ENCODE data around the gene CRHR1. TPM values are rescaled to one million over a fixed set of nuclear protein-coding genes. Genes with fewer than 3 reads are reported as not detected.

CRHR1 gene
- total and polyA plus RNA-seq, 10 of the 15 experiments (the other 5 are each of a cell fraction or from before 2014, with no cell fraction given): 0.08 TPM; not detected in 9

DNA sequence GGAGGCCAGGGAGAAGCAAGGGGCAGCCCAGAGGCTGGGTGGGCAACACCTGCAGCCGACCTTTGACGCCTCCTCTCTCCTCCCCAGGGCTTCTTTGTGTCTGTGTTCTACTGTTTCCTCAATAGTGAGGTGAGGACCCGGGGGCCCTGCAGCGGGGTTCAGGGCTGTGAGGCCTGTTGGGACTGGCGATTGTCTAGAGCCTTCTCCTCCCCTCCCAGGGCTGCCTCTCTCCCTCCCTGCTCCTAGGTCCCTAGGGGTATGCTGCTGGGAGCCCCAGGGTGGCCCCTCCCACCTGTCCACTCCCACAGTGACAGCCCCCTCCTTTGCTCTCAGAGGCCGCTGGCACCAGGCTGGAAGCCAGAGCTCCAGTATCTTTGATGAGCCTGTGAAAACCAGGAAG, 49.8 kb downstream of the CRHR1 start:
- no peak overlapping the region for H3K4me2 ChIP-seq (ENCODE audit: control insufficient read depth, insufficient read depth)
- FAIRE-seq: no peak
- CTCF ChIA-PET: interaction anchor here (2.0 kb wide), 1 partner anchor 193 kb away, joined by 8 read pairs; no protein-coding TSS in a partner anchor
- TF ChIP-seq, protein P1, sequence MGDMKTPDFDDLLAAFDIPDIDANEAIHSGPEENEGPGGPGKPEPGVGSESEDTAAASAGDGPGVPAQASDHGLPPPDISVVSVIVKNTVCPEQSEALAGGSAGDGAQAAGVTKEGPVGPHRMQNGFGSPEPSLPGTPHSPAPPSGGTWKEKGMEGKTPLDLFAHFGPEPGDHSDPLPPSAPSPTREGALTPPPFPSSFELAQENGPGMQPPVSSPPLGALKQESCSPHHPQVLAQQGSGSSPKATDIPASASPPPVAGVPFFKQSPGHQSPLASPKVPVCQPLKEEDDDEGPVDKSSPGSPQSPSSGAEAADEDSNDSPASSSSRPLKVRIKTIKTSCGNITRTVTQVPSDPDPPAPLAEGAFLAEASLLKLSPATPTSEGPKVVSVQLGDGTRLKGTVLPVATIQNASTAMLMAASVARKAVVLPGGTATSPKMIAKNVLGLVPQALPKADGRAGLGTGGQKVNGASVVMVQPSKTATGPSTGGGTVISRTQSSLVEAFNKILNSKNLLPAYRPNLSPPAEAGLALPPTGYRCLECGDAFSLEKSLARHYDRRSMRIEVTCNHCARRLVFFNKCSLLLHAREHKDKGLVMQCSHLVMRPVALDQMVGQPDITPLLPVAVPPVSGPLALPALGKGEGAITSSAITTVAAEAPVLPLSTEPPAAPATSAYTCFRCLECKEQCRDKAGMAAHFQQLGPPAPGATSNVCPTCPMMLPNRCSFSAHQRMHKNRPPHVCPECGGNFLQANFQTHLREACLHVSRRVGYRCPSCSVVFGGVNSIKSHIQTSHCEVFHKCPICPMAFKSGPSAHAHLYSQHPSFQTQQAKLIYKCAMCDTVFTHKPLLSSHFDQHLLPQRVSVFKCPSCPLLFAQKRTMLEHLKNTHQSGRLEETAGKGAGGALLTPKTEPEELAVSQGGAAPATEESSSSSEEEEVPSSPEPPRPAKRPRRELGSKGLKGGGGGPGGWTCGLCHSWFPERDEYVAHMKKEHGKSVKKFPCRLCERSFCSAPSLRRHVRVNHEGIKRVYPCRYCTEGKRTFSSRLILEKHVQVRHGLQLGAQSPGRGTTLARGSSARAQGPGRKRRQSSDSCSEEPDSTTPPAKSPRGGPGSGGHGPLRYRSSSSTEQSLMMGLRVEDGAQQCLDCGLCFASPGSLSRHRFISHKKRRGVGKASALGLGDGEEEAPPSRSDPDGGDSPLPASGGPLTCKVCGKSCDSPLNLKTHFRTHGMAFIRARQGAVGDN (IDR thresholded peaks at IDR 0.05): no peak
- TF ChIP-seq EED (IDR thresholded peaks at IDR 0.05; ENCODE audit: low read depth) (no peak), TARDBP (IDR thresholded peaks at IDR 0.05; ENCODE audit: borderline replicate concordance) (no peak), HDGF (IDR thresholded peaks at IDR 0.05) (no peak), HCFC1 (IDR thresholded peaks at IDR 0.05; ENCODE audit: low read length) (no peak), ZNF622 (IDR thresholded peaks at IDR 0.05) (no peak), MYB (IDR thresholded peaks at IDR 0.05; ENCODE audit: borderline replicate concordance, low read depth, low read length) (no peak), IKZF2 (IDR thresholded peaks at IDR 0.05) (no peak), RAD21 (IDR thresholded peaks at IDR 0.05; ENCODE audit: insufficient read depth, low read depth, low read length) (no peak), YBX1 (IDR thresholded peaks at IDR 0.05) (no peak)
- TF ChIP-seq, protein P2, sequence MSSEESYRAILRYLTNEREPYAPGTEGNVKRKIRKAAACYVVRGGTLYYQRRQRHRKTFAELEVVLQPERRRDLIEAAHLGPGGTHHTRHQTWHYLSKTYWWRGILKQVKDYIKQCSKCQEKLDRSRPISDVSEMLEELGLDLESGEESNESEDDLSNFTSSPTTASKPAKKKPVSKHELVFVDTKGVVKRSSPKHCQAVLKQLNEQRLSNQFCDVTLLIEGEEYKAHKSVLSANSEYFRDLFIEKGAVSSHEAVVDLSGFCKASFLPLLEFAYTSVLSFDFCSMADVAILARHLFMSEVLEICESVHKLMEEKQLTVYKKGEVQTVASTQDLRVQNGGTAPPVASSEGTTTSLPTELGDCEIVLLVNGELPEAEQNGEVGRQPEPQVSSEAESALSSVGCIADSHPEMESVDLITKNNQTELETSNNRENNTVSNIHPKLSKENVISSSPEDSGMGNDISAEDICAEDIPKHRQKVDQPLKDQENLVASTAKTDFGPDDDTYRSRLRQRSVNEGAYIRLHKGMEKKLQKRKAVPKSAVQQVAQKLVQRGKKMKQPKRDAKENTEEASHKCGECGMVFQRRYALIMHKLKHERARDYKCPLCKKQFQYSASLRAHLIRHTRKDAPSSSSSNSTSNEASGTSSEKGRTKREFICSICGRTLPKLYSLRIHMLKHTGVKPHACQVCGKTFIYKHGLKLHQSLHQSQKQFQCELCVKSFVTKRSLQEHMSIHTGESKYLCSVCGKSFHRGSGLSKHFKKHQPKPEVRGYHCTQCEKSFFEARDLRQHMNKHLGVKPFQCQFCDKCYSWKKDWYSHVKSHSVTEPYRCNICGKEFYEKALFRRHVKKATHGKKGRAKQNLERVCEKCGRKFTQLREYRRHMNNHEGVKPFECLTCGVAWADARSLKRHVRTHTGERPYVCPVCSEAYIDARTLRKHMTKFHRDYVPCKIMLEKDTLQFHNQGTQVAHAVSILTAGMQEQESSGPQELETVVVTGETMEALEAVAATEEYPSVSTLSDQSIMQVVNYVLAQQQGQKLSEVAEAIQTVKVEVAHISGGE (CRISPR knock-in tag; IDR thresholded peaks at IDR 0.05): no peak
- TF ChIP-seq, protein P3, sequence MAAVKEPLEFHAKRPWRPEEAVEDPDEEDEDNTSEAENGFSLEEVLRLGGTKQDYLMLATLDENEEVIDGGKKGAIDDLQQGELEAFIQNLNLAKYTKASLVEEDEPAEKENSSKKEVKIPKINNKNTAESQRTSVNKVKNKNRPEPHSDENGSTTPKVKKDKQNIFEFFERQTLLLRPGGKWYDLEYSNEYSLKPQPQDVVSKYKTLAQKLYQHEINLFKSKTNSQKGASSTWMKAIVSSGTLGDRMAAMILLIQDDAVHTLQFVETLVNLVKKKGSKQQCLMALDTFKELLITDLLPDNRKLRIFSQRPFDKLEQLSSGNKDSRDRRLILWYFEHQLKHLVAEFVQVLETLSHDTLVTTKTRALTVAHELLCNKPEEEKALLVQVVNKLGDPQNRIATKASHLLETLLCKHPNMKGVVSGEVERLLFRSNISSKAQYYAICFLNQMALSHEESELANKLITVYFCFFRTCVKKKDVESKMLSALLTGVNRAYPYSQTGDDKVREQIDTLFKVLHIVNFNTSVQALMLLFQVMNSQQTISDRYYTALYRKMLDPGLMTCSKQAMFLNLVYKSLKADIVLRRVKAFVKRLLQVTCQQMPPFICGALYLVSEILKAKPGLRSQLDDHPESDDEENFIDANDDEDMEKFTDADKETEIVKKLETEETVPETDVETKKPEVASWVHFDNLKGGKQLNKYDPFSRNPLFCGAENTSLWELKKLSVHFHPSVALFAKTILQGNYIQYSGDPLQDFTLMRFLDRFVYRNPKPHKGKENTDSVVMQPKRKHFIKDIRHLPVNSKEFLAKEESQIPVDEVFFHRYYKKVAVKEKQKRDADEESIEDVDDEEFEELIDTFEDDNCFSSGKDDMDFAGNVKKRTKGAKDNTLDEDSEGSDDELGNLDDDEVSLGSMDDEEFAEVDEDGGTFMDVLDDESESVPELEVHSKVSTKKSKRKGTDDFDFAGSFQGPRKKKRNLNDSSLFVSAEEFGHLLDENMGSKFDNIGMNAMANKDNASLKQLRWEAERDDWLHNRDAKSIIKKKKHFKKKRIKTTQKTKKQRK (IDR thresholded peaks at IDR 0.05; ENCODE audit: low read depth, low read length): no peak
- TF ChIP-seq, protein P4, sequence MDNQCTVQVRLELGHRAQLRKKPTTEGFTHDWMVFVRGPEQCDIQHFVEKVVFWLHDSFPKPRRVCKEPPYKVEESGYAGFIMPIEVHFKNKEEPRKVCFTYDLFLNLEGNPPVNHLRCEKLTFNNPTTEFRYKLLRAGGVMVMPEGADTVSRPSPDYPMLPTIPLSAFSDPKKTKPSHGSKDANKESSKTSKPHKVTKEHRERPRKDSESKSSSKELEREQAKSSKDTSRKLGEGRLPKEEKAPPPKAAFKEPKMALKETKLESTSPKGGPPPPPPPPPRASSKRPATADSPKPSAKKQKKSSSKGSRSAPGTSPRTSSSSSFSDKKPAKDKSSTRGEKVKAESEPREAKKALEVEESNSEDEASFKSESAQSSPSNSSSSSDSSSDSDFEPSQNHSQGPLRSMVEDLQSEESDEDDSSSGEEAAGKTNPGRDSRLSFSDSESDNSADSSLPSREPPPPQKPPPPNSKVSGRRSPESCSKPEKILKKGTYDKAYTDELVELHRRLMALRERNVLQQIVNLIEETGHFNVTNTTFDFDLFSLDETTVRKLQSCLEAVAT (IDR thresholded peaks at IDR 0.05): no peak

More for the DNA sequence above, 49.8 kb downstream of the CRHR1 start:
- H3K27me3 ChIP-seq (replicated peaks in 1 of 2; ENCODE audit: control insufficient read depth in 2 of 2, insufficient read depth in 2 of 2, low read length in 1 of 2): peaks cover 0 to 1% of the 10 kb centered on the region in 2 experiments; a peak in 2 of 4 replicates
- no peak overlapping the region for H2AFZ ChIP-seq (ENCODE audit: control insufficient read depth, low read depth, low read length)
- DNase-seq (ENCODE audit: low read depth, low spot score) (no peak), ATAC-seq (no peak)
- no peaks in the 10 kb centered on the region for H3K9me3 ChIP-seq (replicated peaks; ENCODE audit: control insufficient read depth, insufficient read depth, low read length)
- in situ Hi-C loops (cut with MboI): loop anchor here (5.0 to 25.0 kb wide), 2 partner anchors 192 to 422 kb away; no protein-coding TSS in a partner anchor
- ChIA-PET SMC1A (ENCODE audit: uncharacterized antibody, unreplicated experiment) (no interaction called here), RAD21 (ENCODE audit: unreplicated experiment) (interaction anchor here (1.7 kb wide), 1 partner anchor 193 kb away, joined by 5 read pairs; no protein-coding TSS in a partner anchor), POLR2A (no interaction called here)
- H3K4me1 ChIP-seq (ENCODE audit: control insufficient read depth, insufficient read depth, low read length): no peaks in the 10 kb centered on the region
- H3K36me3 ChIP-seq (ENCODE audit: control insufficient read depth in 2 of 2, insufficient read depth in 2 of 2, low read length in 1 of 2): no peaks in the 10 kb centered on the region
- no peak overlapping the region for H3K9ac ChIP-seq (ENCODE audit: control insufficient read depth, insufficient read depth, low read length)
- H3K27ac ChIP-seq (ENCODE audit: control insufficient read depth, insufficient read depth): no peak overlapping the region
- intact Hi-C loops (cut with micrococcal nuclease; ENCODE audit: unreplicated experiment): loop anchor here (10.0 kb wide), 1 partner anchor 619 kb away; no protein-coding TSS in a partner anchor
- WGBS (ENCODE audit: insufficient coverage, insufficient replicate concordance, low lambda C conversion rate, missing lambda C conversion rate): 10% methylated on average over 6 of the region's 6 CpGs
- no peak overlapping the region for H3K4me3 ChIP-seq
- no TSS peak for BruUV-seq (replicated peaks)
- H4K20me1 ChIP-seq (ENCODE audit: control insufficient read depth, insufficient read depth): no peaks in the 10 kb centered on the region
- no peaks in the 10 kb centered on the region for H3K79me2 ChIP-seq (ENCODE audit: control insufficient read depth, insufficient read depth, low read length)

All from GM12878 (cell line).